Fibroblast of villous mesenchyme (primary cell): ENCODE data around the gene TMEM200A. TPM values are rescaled to one million over a fixed set of nuclear protein-coding genes. Genes with fewer than 3 reads are reported as not detected.

Experiments used
- DNase-seq: peaks from one replicate; pipeline ENCODE4 v3.0.0-alpha.2; 2010; ENCODE audit warnings: low read depth
- H3K4me3 ChIP-seq: 2 replicates; pipeline ENCODE4 v1.5.1; 2011; ENCODE audit warnings: low read depth, mild to moderate bottlenecking, low read length
- CTCF ChIP-seq: IDR thresholded peaks from 2 replicates; pipeline ENCODE4 v1.5.1; 2012; ENCODE audit warnings: low read depth, mild to moderate bottlenecking, low read length; ENCODE audit not compliant: insufficient read depth
- total RNA-seq: library from RNA; depleted of rRNA; stranded (reverse); fragments of >200 nt; gene quantifications from 2 replicates; pipeline ENCODE4 v1.2.3, GENCODE V29; 2012

Gene TMEM200A
- total RNA-seq, 1 donor, result 43.6 TPM

GRCh38 chr6:130489514-130489913 is 123.7 kb downstream of the TMEM200A start:
- no peak overlapping the region for H3K4me3 ChIP-seq
- DNase-seq, result no peak
- no peak for TF ChIP-seq CTCF

Other genes starting within 250 kb of the TMEM200A start
- 3.0 and 5.5 TPM in 2 replicates for gene SAMD3, start 143.1 kb upstream of the TMEM200A start, total RNA-seq